Activated CD4-positive, alpha-beta T cell treated with anti-CD3 and anti-CD28 coated beads, Interleukin-2, amount 10 ng/mL, durations not matched to agents 7 days and 5 days (primary cell): ENCODE results near the gene TAF1B. TPM values are rescaled to one million over a fixed set of nuclear protein-coding genes. Genes with fewer than 3 reads are reported as not detected.

ENCODE experiments used
- CTCF ChIA-PET: fragments of 350-600 bp; sonication (Branson Sonifier 250); formaldehyde crosslinking; loops from one replicate; lab custom pipeline; 2021; ENCODE audit warnings: antibody characterized with exemption; lab: Charles Lee
- POLR2A ChIA-PET: fragments of 350-600 bp; sonication (Branson Sonifier 250); formaldehyde crosslinking; loops from one replicate; lab custom pipeline; 2021; ENCODE audit warnings: antibody characterized with exemption; lab: Charles Lee
- DNase-seq: peaks from one replicate; pipeline ENCODE4 v3.0.0-alpha.2; 2020
- H3K27ac Mint-ChIP-seq: one replicate; pipeline ENCODE4 v1.8.0; 2021; ENCODE audit warnings: mild to moderate bottlenecking, moderate library complexity, mixed read lengths
- H3K27me3 Mint-ChIP-seq: one replicate; pipeline ENCODE4 v1.8.0; 2021; ENCODE audit warnings: mixed read lengths
- H3K36me3 Mint-ChIP-seq: one replicate; pipeline ENCODE4 v1.8.0; 2021; ENCODE audit warnings: low read depth, mixed read lengths
- H3K4me1 Mint-ChIP-seq: one replicate; pipeline ENCODE4 v1.8.0; 2021; ENCODE audit warnings: mixed read lengths
- H3K4me3 Mint-ChIP-seq: one replicate; pipeline ENCODE4 v1.8.0; 2021; ENCODE audit warnings: mild to moderate bottlenecking, moderate library complexity, mixed read lengths
- H3K9me3 Mint-ChIP-seq: one replicate; pipeline ENCODE4 v1.8.0; 2021; ENCODE audit warnings: mixed read lengths
- total RNA-seq, 2 experiments: library from RNA; stranded (reverse); gene quantifications; one replicate each; pipeline ENCODE4 v1.2.3, GENCODE V29; 2021

TAF1B gene
- total RNA-seq, 2 experiments from 2014 or later: 30.6 to 36.2 TPM

DNA sequence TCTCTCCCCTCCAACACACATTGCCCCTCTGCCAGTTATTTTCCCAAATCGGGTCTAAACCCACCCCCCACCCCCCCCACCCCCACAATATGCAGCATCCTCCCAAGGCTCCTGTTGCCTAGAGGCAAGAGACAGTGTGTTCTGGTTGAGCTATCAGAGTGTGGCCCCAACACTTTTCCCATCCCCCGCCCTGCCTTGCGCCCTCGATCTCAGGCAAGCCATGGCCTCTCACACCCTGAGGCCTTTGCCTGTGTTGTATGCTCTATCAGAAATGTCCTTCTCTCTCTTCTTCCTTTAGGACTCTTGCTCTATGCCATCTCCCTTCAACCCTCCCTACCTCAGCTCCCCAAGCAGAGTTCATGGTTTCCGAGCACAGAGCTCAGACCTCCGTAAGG lies 98.7 kb downstream of the TAF1B start:
- Mint-ChIP-seq H3K36me3 (no peaks in the 10 kb centered on the region), H3K9me3 (no peaks in the 10 kb centered on the region), H3K4me3 (no peak overlapping the region), H3K27me3 (peaks cover 12% of the 10 kb centered on the region), H3K27ac (no peak overlapping the region), H3K4me1 (no peaks in the 10 kb centered on the region)
- no peak for DNase-seq
- CTCF ChIA-PET: interaction anchor here (1.0 to 1.4 kb wide), 3 partner anchors 14 to 69 kb away, joined by 3 to 4 read pairs (median 3); no protein-coding TSS in a partner anchor
- POLR2A ChIA-PET: no interaction called here

GRCh38 chr2:9944330-9944758 lies 101.1 kb downstream of the TAF1B start:
- no peaks in the 10 kb centered on the region for H3K4me1 Mint-ChIP-seq
- no peak overlapping the region for H3K27ac Mint-ChIP-seq
- no peaks in the 10 kb centered on the region for H3K36me3 Mint-ChIP-seq
- H3K4me3 Mint-ChIP-seq: no peak overlapping the region
- H3K9me3 Mint-ChIP-seq: no peaks in the 10 kb centered on the region
- no peak for DNase-seq
- CTCF ChIA-PET: interaction anchor here (0.6 to 1.4 kb wide), 4 partner anchors 25 to 101 kb away, joined by 3 to 4 read pairs (median 4); partner anchors contain the start of gene TAF1B
- POLR2A ChIA-PET: no interaction called here
- H3K27me3 Mint-ChIP-seq: peaks cover 27% of the 10 kb centered on the region

DNA sequence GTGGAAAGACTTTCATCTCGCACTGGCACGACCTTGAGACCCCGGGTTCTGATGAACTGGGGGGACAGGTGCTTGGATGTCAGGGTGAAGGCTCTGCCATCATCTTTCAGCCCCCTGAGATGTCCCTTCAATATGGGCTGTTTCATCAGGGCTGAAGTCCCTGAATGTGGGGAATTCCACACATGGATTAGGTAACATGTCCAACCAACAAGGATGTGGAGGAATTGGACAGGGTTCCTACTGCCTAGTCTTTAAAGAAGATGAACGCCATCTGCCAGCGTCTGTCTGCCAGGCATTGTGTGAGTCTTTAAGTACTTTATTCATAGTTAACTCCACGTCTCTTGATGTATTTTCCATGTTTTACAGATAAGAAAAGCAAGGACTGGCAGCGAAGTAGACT lies 102.3 kb downstream of the TAF1B start:
- ChIA-PET CTCF (interaction anchor here (1.8 kb wide), 1 partner anchor 12 kb away, joined by 8 read pairs; no protein-coding TSS in a partner anchor), POLR2A (no interaction called here)
- H3K27ac Mint-ChIP-seq: no peak overlapping the region
- peaks cover 36% of the 10 kb centered on the region for H3K27me3 Mint-ChIP-seq
- H3K36me3 Mint-ChIP-seq: no peaks in the 10 kb centered on the region
- peaks cover 6% of the 10 kb centered on the region for H3K4me1 Mint-ChIP-seq
- no peak overlapping the region for H3K4me3 Mint-ChIP-seq
- DNase-seq: no peak
- H3K9me3 Mint-ChIP-seq: no peaks in the 10 kb centered on the region

GRCh38 chr2:9946076-9946475 lies 102.8 kb downstream of the TAF1B start:
- H3K9me3 Mint-ChIP-seq: no peaks in the 10 kb centered on the region
- no peak for DNase-seq
- H3K36me3 Mint-ChIP-seq: no peaks in the 10 kb centered on the region
- H3K27ac Mint-ChIP-seq: no peak overlapping the region
- ChIA-PET POLR2A (no interaction called here), CTCF (interaction anchor here (1.8 kb wide), 1 partner anchor 13 kb away, joined by 8 read pairs; no protein-coding TSS in a partner anchor)
- H3K4me3 Mint-ChIP-seq: no peak overlapping the region
- H3K27me3 Mint-ChIP-seq: peaks cover 37% of the 10 kb centered on the region
- peaks cover 7% of the 10 kb centered on the region for H3K4me1 Mint-ChIP-seq

- Mint-ChIP-seq H3K27ac (no peak overlapping the region), H3K4me1 (peaks cover 7% of the 10 kb centered on the region), H3K36me3 (no peaks in the 10 kb centered on the region), H3K4me3 (no peak overlapping the region), H3K9me3 (no peaks in the 10 kb centered on the region), H3K27me3 (peaks cover 37% of the 10 kb centered on the region)
- ChIA-PET POLR2A (no interaction called here), CTCF (no interaction called here)
- DNase-seq: no peak
Measured at GRCh38 chr2:9946818-9947217, 103.5 kb downstream of the TAF1B start.

- no peak overlapping the region for H3K27ac Mint-ChIP-seq
- H3K4me3 Mint-ChIP-seq: no peak overlapping the region
- peaks cover 52% of the 10 kb centered on the region for H3K27me3 Mint-ChIP-seq
- no peaks in the 10 kb centered on the region for H3K36me3 Mint-ChIP-seq
- H3K9me3 Mint-ChIP-seq: no peaks in the 10 kb centered on the region
- no peak for DNase-seq
- POLR2A ChIA-PET: no interaction called here
- CTCF ChIA-PET: no interaction called here
- H3K4me1 Mint-ChIP-seq: peaks cover 11% of the 10 kb centered on the region
Measured at GRCh38 chr2:9948721-9949120, 105.4 kb downstream of the TAF1B start.

DNA sequence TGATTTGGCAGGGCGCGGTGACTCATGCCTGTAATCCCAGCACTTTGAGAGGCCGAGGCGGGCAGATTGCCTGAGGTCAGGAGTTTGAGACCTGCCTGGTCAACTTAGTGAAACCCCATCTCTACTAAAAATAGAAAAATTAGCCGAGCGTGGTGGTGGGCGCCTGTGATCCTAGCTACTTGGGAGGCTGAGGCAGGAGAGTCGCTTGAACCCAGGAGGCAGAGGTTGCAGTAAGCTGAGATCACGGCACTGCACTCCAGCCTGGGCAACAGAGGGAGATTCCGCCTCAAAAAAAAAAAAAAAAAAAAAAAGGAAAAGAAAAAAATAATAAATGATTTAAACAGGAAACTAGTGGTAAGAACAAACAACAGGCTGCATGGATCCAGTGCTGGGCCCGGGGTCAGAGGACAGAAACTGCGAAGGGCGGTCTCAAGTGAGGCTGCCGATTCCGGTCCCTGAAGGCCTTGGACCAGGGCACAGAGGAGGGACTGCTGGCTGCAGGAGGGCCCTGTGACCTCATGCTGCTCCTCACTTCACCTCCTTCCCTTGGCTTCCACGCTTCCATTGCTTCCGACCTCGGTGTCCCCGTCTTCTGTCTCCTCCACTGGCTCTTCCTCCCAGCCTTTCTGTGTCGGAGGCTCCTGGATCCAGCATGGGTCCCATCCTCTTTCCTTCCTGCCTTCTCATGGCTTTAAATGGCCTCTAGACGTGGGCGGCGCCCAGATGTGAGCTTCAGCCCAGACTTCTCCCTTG lies 106.1 kb downstream of the TAF1B start:
- Mint-ChIP-seq H3K4me1 (peaks cover 11% of the 10 kb centered on the region), H3K36me3 (no peaks in the 10 kb centered on the region), H3K27ac (no peak overlapping the region), H3K9me3 (no peaks in the 10 kb centered on the region), H3K27me3 (peaks cover 57% of the 10 kb centered on the region), H3K4me3 (peak overlapping the region; percentile 77)
- CTCF ChIA-PET: no interaction called here
- no peak for DNase-seq
- POLR2A ChIA-PET: no interaction called here

DNA sequence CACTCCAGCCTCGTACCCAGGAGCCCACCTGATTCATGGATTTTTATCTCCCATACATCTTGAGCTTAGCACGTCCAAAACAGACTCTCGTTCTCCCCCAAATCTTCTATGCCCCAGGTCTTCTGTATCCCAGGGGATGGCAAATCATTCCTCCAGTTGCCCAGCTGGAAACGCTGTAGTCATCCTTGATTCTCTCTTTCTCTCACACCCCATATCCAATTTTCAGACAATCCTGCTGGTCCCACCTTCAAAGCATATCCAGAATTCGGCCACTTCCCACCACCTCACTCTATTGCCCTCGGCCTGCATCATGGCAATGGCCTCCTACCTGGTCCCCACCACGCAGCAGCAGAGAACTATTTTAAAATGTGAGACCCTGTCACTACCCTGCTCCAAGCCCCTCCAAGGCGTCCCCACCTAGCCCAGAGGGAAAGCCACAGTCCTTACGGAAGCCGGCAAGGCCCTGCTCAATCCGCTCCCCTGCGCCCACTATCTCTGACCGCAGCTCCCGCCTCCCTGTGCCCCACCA lies 106.8 kb downstream of the TAF1B start:
- DNase-seq: no peak
- Mint-ChIP-seq H3K4me3 (peak overlapping the region; percentile 77), H3K4me1 (peaks cover 11% of the 10 kb centered on the region), H3K36me3 (no peaks in the 10 kb centered on the region), H3K27ac (no peak overlapping the region), H3K9me3 (no peaks in the 10 kb centered on the region), H3K27me3 (peaks cover 61% of the 10 kb centered on the region)
- CTCF ChIA-PET: interaction anchor here (1.2 kb wide), 1 partner anchor 14 kb away, joined by 7 read pairs; no protein-coding TSS in a partner anchor
- POLR2A ChIA-PET: no interaction called here

GRCh38 chr2:9950521-9951271 lies 107.4 kb downstream of the TAF1B start:
- Mint-ChIP-seq H3K27ac (no peak overlapping the region), H3K4me3 (peak overlapping the region; percentile 77), H3K9me3 (no peaks in the 10 kb centered on the region), H3K36me3 (no peaks in the 10 kb centered on the region), H3K27me3 (peaks cover 59% of the 10 kb centered on the region), H3K4me1 (peaks cover 11% of the 10 kb centered on the region)
- POLR2A ChIA-PET: interaction anchor here (0.6 kb wide), 1 partner anchor 11 kb away, joined by 3 read pairs; no protein-coding TSS in a partner anchor
- CTCF ChIA-PET: interaction anchor here (1.2 kb wide), 1 partner anchor 14 kb away, joined by 7 read pairs; no protein-coding TSS in a partner anchor
- DNase-seq: peak; percentile 45

- peaks cover 56% of the 10 kb centered on the region for H3K27me3 Mint-ChIP-seq
- DNase-seq: no peak
- no peaks in the 10 kb centered on the region for H3K9me3 Mint-ChIP-seq
- H3K27ac Mint-ChIP-seq: no peak overlapping the region
- CTCF ChIA-PET: no interaction called here
- POLR2A ChIA-PET: interaction anchor here (0.6 kb wide), 1 partner anchor 10 kb away, joined by 3 read pairs; no protein-coding TSS in a partner anchor
- H3K4me1 Mint-ChIP-seq: peaks cover 11% of the 10 kb centered on the region
- peak overlapping the region; percentile 77 for H3K4me3 Mint-ChIP-seq
- no peaks in the 10 kb centered on the region for H3K36me3 Mint-ChIP-seq
Measured at GRCh38 chr2:9951272-9951521, 107.9 kb downstream of the TAF1B start.

DNA sequence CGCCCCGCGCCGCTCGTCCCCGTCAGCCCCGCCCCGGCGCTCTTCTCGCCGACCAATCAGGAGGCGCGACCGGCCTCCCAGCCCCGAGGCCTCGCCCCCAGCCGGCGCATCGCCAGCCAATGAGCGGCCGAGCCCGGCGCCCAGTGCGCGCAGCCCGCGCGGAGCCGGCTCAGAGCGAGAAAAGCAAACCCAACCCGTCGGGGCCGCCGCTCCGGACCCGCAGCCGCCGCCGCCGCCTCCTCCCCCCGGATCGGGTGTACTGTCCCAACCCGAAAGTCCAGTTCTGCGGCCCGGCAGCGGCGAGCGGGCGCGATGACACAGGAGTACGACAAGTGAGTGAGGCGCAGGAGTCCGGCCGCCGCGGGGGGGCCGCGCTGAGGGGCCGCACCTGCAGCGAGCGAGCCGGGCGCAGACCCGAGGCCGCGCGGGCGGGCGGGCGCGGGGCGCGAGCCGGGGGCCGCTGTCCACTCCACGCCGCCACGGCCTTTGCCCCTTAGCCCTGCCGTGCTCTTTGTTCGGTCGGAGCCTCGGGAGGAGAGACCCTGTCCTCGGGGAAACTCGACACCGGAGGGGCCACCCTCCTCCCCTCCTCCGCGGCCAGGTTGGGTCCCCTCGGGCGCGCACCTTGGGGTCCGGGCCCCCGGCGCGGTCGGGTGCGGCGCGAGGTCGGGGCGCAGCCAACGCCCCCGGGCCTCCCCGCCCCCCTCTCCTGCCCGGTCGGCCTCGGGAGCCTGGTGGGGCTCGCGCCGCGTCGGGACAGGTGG lies 108.4 kb downstream of the TAF1B start, which contains the start of gene GRHL1:
Gene GRHL1, plus strand, starts transcription at position 172 of the 764 bp plus-strand sequence. Its CDS starts 141 bp downstream, at position 313.
- POLR2A ChIA-PET: no interaction called here
- H3K27ac Mint-ChIP-seq: no peak within 1 kb of the TSS
- peak; percentile 91 for DNase-seq
- CTCF ChIA-PET: interaction anchor here (1.0 kb wide), 1 partner anchor 12 kb away, joined by 3 read pairs; no protein-coding TSS in a partner anchor
- H3K9me3 Mint-ChIP-seq: no peaks in the 10 kb centered on the region
- peak within 1 kb of the TSS; percentile 77 for H3K4me3 Mint-ChIP-seq
- no peaks in the 10 kb centered on the region for H3K36me3 Mint-ChIP-seq
- peaks cover 53% of the 10 kb centered on the region for H3K27me3 Mint-ChIP-seq
- H3K4me1 Mint-ChIP-seq: peaks cover 11% of the 10 kb centered on the region

DNA sequence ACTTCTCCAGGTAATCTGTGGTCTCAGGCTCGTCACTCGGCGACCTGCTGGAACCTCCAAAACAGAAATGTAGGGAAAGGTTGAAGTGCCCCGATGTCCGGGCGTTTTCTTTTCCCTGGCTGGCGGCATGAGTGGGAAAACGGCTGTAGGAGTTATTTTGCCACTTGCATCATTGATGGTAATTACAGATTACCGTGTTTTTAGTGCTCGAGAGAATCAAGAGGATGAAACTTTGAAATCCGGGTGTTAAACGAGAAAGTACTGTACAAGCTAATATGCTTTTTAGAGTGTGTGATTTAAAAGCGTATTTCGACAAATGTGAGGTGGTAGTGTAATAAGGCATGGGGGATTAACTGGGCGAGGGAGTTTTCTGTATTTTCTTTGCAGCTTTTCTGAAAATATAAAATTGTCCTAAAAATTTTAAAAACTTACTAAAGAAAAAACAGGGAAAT lies 109.0 kb downstream of the TAF1B start:
- Mint-ChIP-seq H3K36me3 (no peaks in the 10 kb centered on the region), H3K27me3 (peaks cover 51% of the 10 kb centered on the region), H3K4me3 (peak overlapping the region; percentile 72), H3K27ac (no peak overlapping the region), H3K9me3 (no peaks in the 10 kb centered on the region), H3K4me1 (peaks cover 11% of the 10 kb centered on the region)
- ChIA-PET CTCF (interaction anchor here (1.0 kb wide), 1 partner anchor 12 kb away, joined by 3 read pairs; no protein-coding TSS in a partner anchor), POLR2A (interaction anchor here (0.6 kb wide), 1 partner anchor 33 kb away, joined by 12 read pairs; no protein-coding TSS in a partner anchor)
- no peak for DNase-seq
